A673 (cell line): ENCODE results near the gene GABRB3. TPM values are rescaled to one million over a fixed set of nuclear protein-coding genes. Genes with fewer than 3 reads are reported as not detected.

Experiments used
- BruUV-seq: library from RNA; stranded (reverse); fragments of 400-500 nt; replicated peaks from 2 replicates; lab custom pipeline; 2021; lab: Mats Ljungman, UMichigan
- CTCF ChIA-PET: fragments of 300-600 bp; sonication (Branson Sonifier 250); formaldehyde crosslinking; loops from one replicate; lab custom pipeline; 2022; ENCODE audit warnings: antibody characterized with exemption; lab: Charles Lee
- POLR2A ChIA-PET: fragments of 300-600 bp; sonication (Branson Sonifier 250); formaldehyde crosslinking; loops from one replicate; lab custom pipeline; 2022; ENCODE audit warnings: antibody characterized with exemption; ENCODE audit not compliant: low non-redundant PET; lab: Charles Lee
- DNase-seq: peaks from one replicate; pipeline ENCODE4 v3.0.0-alpha.2; 2015; ENCODE audit warnings: low spot score
- H3K27ac ChIP-seq: fragments of 200-600 bp; sonication (generic); 2 replicates; pipeline ENCODE4 v1.5.1; 2016; ENCODE audit warnings: mixed run types, low read depth, mild to moderate bottlenecking, mixed read lengths, antibody characterized with exemption, low read length; ENCODE audit not compliant: poor library complexity, severe bottlenecking
- H3K27me3 ChIP-seq: fragments of 200-600 bp; sonication (generic); replicated peaks from 2 replicates; pipeline ENCODE4 v1.6.1; 2017; ENCODE audit warnings: mixed run types, low read depth, mild to moderate bottlenecking, mixed read lengths, antibody characterized with exemption, low read length; ENCODE audit not compliant: insufficient read depth, poor library complexity
- H3K36me3 ChIP-seq: fragments of 200-600 bp; sonication (generic); 2 replicates; pipeline ENCODE4 v1.6.1; 2016; ENCODE audit warnings: mixed run types, mild to moderate bottlenecking, mixed read lengths, antibody characterized with exemption, low read length; ENCODE audit not compliant: insufficient read depth, poor library complexity, severe bottlenecking
- H3K4me1 ChIP-seq: fragments of 200-600 bp; sonication (generic); 2 replicates; pipeline ENCODE4 v1.6.1; 2017; ENCODE audit warnings: mixed run types, mild to moderate bottlenecking, mixed read lengths, antibody characterized with exemption, low read length; ENCODE audit not compliant: insufficient read depth, poor library complexity, severe bottlenecking
- H3K4me3 ChIP-seq: fragments of 200-600 bp; sonication (generic); 2 replicates; pipeline ENCODE4 v1.5.1; 2016; ENCODE audit warnings: low read depth, mixed run types, mild to moderate bottlenecking, mixed read lengths, low read length; ENCODE audit not compliant: poor library complexity, severe bottlenecking
- H3K9me3 ChIP-seq: fragments of 200-600 bp; sonication (generic); 2 replicates; pipeline ENCODE4 v1.6.1; 2016; ENCODE audit warnings: mixed run types, low read depth, mild to moderate bottlenecking, mixed read lengths, antibody characterized with exemption, low read length; ENCODE audit not compliant: poor library complexity, severe bottlenecking
- EZH2 ChIP-seq: fragments of 200-600 bp; sonication (generic); IDR thresholded peaks from 2 replicates; pipeline ENCODE4 v1.6.1; 2017; ENCODE audit warnings: borderline replicate concordance, low read depth, mild to moderate bottlenecking, mixed read lengths, antibody characterized with exemption, low read length; ENCODE audit not compliant: poor library complexity, severe bottlenecking
- intact Hi-C: fragments of 100-400 bp; cut with micrococcal nuclease; formaldehyde crosslinking; loops from one replicate; pipeline ENCODE4 v1.10.0; 2022; ENCODE audit not compliant: unreplicated experiment
- total RNA-seq: library from RNA; stranded (reverse); gene quantifications from 2 replicates; pipeline ENCODE4 v1.2.3, GENCODE V29; 2021
- TF ChIP-seq, protein P1 (sequence below): fragments of 300-800, 200-600 bp; sonication (generic); conservative IDR thresholded peaks from 2 replicates; pipeline ENCODE4 v1.5.1; 2017; ENCODE audit warnings: low read depth, mild to moderate bottlenecking, antibody characterized with exemption, low read length, moderate library complexity, mixed read lengths

Gene GABRB3
- total RNA-seq, 1 experiment from 2014 or later, result not detected

DNA sequence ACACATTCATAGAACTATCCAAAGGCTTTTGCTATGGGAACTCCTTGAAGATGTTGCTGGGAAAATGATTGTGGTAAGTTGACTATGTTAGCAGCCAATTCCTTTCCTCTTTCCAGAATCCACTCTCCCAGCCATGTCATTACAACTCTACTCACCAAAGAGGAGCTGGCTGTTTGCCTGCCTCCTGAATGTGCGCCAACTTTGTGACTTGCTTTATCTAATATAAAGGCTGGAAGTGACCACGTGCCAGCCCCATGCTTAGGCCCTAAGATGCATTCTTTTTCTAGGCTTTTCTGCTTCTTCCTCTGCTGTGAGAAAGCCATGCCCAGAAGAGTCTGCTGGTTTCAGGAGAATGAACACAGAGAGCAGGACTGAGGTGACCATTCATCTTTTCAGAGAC is 182.2 kb downstream of the GABRB3 start:
- no peak for TF ChIP-seq EZH2
- TF ChIP-seq, protein P1, sequence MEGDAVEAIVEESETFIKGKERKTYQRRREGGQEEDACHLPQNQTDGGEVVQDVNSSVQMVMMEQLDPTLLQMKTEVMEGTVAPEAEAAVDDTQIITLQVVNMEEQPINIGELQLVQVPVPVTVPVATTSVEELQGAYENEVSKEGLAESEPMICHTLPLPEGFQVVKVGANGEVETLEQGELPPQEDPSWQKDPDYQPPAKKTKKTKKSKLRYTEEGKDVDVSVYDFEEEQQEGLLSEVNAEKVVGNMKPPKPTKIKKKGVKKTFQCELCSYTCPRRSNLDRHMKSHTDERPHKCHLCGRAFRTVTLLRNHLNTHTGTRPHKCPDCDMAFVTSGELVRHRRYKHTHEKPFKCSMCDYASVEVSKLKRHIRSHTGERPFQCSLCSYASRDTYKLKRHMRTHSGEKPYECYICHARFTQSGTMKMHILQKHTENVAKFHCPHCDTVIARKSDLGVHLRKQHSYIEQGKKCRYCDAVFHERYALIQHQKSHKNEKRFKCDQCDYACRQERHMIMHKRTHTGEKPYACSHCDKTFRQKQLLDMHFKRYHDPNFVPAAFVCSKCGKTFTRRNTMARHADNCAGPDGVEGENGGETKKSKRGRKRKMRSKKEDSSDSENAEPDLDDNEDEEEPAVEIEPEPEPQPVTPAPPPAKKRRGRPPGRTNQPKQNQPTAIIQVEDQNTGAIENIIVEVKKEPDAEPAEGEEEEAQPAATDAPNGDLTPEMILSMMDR, result no peak
- Histone ChIP-seq H3K27me3 (no peaks in the 10 kb centered on the region), H3K4me3 (no peak overlapping the region), H3K9me3 (peaks cover 47% of the 10 kb centered on the region), H3K36me3 (no peaks in the 10 kb centered on the region), H3K27ac (no peak overlapping the region), H3K4me1 (no peaks in the 10 kb centered on the region)
- ChIA-PET CTCF (no interaction called here), POLR2A (no interaction called here)
- intact Hi-C loops, result no loop called here
- no peak for DNase-seq
- no TSS peak for BruUV-seq

- intact Hi-C loops, result no loop called here
- Histone ChIP-seq H3K4me3 (no peak overlapping the region), H3K36me3 (no peaks in the 10 kb centered on the region), H3K27ac (no peak overlapping the region), H3K4me1 (no peaks in the 10 kb centered on the region), H3K9me3 (peaks cover 29% of the 10 kb centered on the region), H3K27me3 (no peaks in the 10 kb centered on the region)
- no peak for DNase-seq
- TF ChIP-seq, protein P1, result no peak
- TF ChIP-seq EZH2, result no peak
- CTCF ChIA-PET, result no interaction called here
- BruUV-seq, result no TSS peak
- POLR2A ChIA-PET, result no interaction called here
These were observed 190.0 kb downstream of the GABRB3 start for GRCh38 chr15:26582840-26583239.

DNA sequence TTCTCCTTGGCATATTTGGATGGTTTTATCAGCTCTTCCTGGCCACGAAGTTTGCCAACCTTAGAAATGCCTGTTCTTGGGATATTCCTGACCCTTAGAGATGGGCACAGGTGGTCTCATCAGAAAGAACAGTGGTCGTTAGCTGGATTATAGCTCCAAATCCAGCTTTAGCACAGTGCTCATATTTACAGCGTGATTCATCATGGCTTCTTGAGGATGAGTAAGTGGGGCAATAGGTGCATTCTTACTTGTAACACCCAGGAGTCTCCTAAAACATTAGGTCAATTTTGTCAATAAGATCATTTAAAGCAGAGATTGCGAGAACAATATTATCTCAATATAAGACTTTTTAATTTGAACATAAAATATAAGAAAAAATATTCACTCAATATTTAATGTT is 191.9 kb downstream of the GABRB3 start:
- peaks cover 48% of the 10 kb centered on the region for H3K9me3 ChIP-seq
- H3K36me3 ChIP-seq, result no peaks in the 10 kb centered on the region
- TF ChIP-seq, protein P1, result no peak
- no peak for TF ChIP-seq EZH2
- intact Hi-C loops, result no loop called here
- no TSS peak for BruUV-seq
- no peak overlapping the region for H3K27ac ChIP-seq
- no peaks in the 10 kb centered on the region for H3K4me1 ChIP-seq
- H3K4me3 ChIP-seq, result no peak overlapping the region
- ChIA-PET POLR2A (no interaction called here), CTCF (no interaction called here)
- H3K27me3 ChIP-seq, result no peaks in the 10 kb centered on the region
- no peak for DNase-seq
